Measurements from ENCODE around the gene FEZF2. TPM values are rescaled to one million over a fixed set of nuclear protein-coding genes. Genes with fewer than 3 reads are reported as not detected.

The FEZF2 gene
- total and polyA plus RNA-seq, 2 of the 8 experiments (the other 6 are each of a cell fraction or from before 2014, with no cell fraction given): 0.06 TPM; not detected in 1

DNA sequence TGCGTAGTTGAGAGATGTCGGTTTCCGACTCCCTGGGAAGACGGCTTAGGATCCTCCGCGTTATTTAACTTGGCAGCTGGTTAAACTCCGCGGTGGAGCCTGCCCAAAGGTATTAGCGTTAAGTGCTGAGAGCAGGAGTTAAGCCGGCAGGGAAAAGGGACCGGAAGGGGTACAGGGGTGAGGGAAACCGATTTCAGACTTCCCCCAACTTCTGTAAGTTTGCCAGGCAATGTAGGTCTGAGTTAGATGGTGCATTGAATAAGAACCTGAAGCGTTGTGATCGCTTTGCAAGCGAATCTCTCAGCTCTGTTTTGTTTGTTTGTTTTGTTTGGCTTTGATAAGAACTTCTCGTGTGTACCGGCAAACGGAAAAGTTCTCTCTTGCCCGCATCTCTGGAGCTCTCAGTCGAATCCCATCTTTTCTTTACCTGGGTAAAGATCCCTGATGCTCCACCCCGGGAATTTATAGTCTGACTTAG, 6.0 kb upstream of the FEZF2 start:
- Histone ChIP-seq H4K8ac (ENCODE audit: extremely low read depth, insufficient read depth, low read length) (no peak overlapping the region), H3K56ac (replicated peaks; ENCODE audit: insufficient read length, low read depth, low read length) (no peak overlapping the region), H2BK20ac (ENCODE audit: low read length) (no peak overlapping the region), H2AK5ac (ENCODE audit: low read depth, low read length) (no peak overlapping the region), H3K23me2 (ENCODE audit: low read depth, low read length) (peaks cover 3% of the 10 kb centered on the region; the same call in 1 of the 2 replicates), H3K23ac (ENCODE audit: insufficient read length) (no peak overlapping the region), H3K9me3 (ENCODE audit: insufficient read depth in 2 of 2, low read depth in 1 of 2, low read length in 1 of 2) (no peaks in the 10 kb centered on the region; a peak in 1 of 4 replicates), H3K79me1 (ENCODE audit: low read depth, low read length) (no peaks in the 10 kb centered on the region), H3K4me1 (replicated peaks in 1 of 4; ENCODE audit: control insufficient read depth in 3 of 4, insufficient read depth in 4 of 4, low read length in 3 of 4) (peaks cover 17 to 38% (median 23%) of the 10 kb centered on the region in 4 experiments), H2BK15ac (ENCODE audit: low read length) (no peak overlapping the region), H4K5ac (ENCODE audit: insufficient read length, low read depth, low read length) (no peak overlapping the region), H3K18ac (ENCODE audit: extremely low read depth, low read length) (no peak overlapping the region), H2BK5ac (ENCODE audit: low read depth, low read length) (no peak overlapping the region), H3K4ac (replicated peaks; ENCODE audit: insufficient read length, low read depth, low read length) (no peak overlapping the region), H3K4me2 (ENCODE audit: insufficient read depth in 1 of 2, low read depth in 2 of 2, low read length in 2 of 2) (peak overlapping the region; percentile 68 to 70), H3K79me2 (ENCODE audit: control insufficient read depth in 1 of 2, insufficient read depth in 2 of 2, low read length in 2 of 2) (no peaks in the 10 kb centered on the region), H3K27me3 (replicated peaks in 1 of 4; ENCODE audit: control insufficient read depth in 3 of 4, extremely low read depth in 1 of 4, insufficient read depth in 3 of 4, low read length in 3 of 4) (peaks cover 60 to 83% (median 80%) of the 10 kb centered on the region in 4 experiments), H3K27ac (ENCODE audit: low read depth, low read length) (no peak overlapping the region), H2AFZ (ENCODE audit: low read length) (no peak overlapping the region), H2BK12ac (ENCODE audit: low read depth, low read length) (no peak overlapping the region), H3K4me3 (ENCODE audit: extremely low read depth in 1 of 4, insufficient read depth in 2 of 4, low read depth in 3 of 4, low read length in 4 of 4) (peak overlapping the region in 1 of 4 experiments; percentile 51; a peak in 3 of 8 replicates), H3K14ac (ENCODE audit: insufficient read length) (no peak overlapping the region), H3K9ac (replicated peaks in 1 of 4; ENCODE audit: extremely low read depth in 1 of 4, low read depth in 3 of 4, low read length in 3 of 4) (no peak overlapping the region), H3K36me3 (ENCODE audit: control insufficient read depth in 2 of 4, insufficient read depth in 4 of 4, low read length in 3 of 4) (0 out of 8 replicates have a peak, but pooled peaks cover 0 to 4% (median 0%) of the 10 kb centered on the region in 4 experiments), H4K91ac (replicated peaks; ENCODE audit: insufficient read length, low read length) (no peak overlapping the region), H4K20me1 (replicated peaks in 1 of 2; ENCODE audit: control insufficient read depth in 1 of 2, insufficient read depth in 2 of 2, low read length in 2 of 2) (peaks cover 3 to 16% of the 10 kb centered on the region in 2 experiments), H2BK120ac (replicated peaks; ENCODE audit: low read depth, low read length) (no peak overlapping the region)
- WGBS, 2 experiments (ENCODE audit: extremely low coverage in 1 of 2, insufficient coverage in 1 of 2, insufficient read length in 1 of 2, insufficient replicate concordance in 2 of 2, low coverage in 1 of 2, low lambda C conversion rate in 2 of 2, missing lambda C conversion rate in 1 of 2): 7% methylated on average over 21 of the region's 21 CpGs; no CpG with 5 or more reads in 1 of the 2 experiments
- ChIA-PET CTCF (ENCODE audit: partially characterized antibody) (interaction anchor here (1.1 to 2.5 kb wide), 4 partner anchors 15 to 45 kb away, joined by 3 to 5 read pairs (median 4); no protein-coding TSS in a partner anchor), POLR2A (ENCODE audit: partially characterized antibody) (interaction anchor here (2.6 to 5.3 kb wide), 2 partner anchors 10 to 14 kb away, joined by 10 to 26 read pairs; no protein-coding TSS in a partner anchor)
- DNase-seq (ENCODE audit: low read depth in 1 of 2, low spot score in 2 of 2) (peak in 1 of 2 experiments; percentile 58), FAIRE-seq (peak; percentile 84)
- TF ChIP-seq SUZ12 (IDR thresholded peaks at IDR 0.05; ENCODE audit: low read length): peak; percentile 88; the same call in 1 of the 2 replicates
- peak; percentile 59; the same call in 1 of the 2 replicates for TF ChIP-seq TCF12 (IDR thresholded peaks at IDR 0.05; ENCODE audit: low read depth, low read length)
- TF ChIP-seq RAD21 (IDR thresholded peaks at IDR 0.05 in 1 of 2, conservative IDR thresholded peaks at IDR 0.05 in 1 of 2; ENCODE audit: low read depth in 2 of 2, low read length in 2 of 2): peak in 1 of 2 experiments; percentile 1; a peak in 1 of 4 replicates
- TF ChIP-seq RFX5 (IDR thresholded peaks at IDR 0.05; ENCODE audit: borderline replicate concordance, low read depth, low read length): no peak
- peak; percentile 24; the same call in 1 of the 2 replicates for TF ChIP-seq EGR1 (IDR thresholded peaks at IDR 0.05; ENCODE audit: borderline replicate concordance, low read depth, low read length)
- peak; percentile 59 for TF ChIP-seq EZH2 (IDR thresholded peaks at IDR 0.05; ENCODE audit: low read depth, low read length, severe bottlenecking)
- TF ChIP-seq, protein P1, sequence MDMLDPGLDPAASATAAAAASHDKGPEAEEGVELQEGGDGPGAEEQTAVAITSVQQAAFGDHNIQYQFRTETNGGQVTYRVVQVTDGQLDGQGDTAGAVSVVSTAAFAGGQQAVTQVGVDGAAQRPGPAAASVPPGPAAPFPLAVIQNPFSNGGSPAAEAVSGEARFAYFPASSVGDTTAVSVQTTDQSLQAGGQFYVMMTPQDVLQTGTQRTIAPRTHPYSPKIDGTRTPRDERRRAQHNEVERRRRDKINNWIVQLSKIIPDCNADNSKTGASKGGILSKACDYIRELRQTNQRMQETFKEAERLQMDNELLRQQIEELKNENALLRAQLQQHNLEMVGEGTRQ (IDR thresholded peaks at IDR 0.05; ENCODE audit: low read length): no peak
- TF ChIP-seq FOSL1 (IDR thresholded peaks at IDR 0.05; ENCODE audit: insufficient read depth, low read depth, low read length): no peak
- peak; percentile 71 for TF ChIP-seq RNF2 (IDR thresholded peaks at IDR 0.05; ENCODE audit: borderline replicate concordance, low read depth, low read length, missing control alignments, poor library complexity, severe bottlenecking)
